Measurements from ENCODE around the gene PTPRJ. TPM values are rescaled to one million over a fixed set of nuclear protein-coding genes. Genes with fewer than 3 reads are reported as not detected.

The PTPRJ gene
- total and polyA plus RNA-seq, 2 experiments from 2014 or later: 9.3 to 16.4 TPM

GRCh38 chr11:48044577-48044976 lies 64.2 kb downstream of the PTPRJ start:
- H2AFZ ChIP-seq: no peak overlapping the region
- H3K27me3 ChIP-seq: no peaks in the 10 kb centered on the region
- H3K9me3 ChIP-seq (ENCODE audit: low read depth): no peaks in the 10 kb centered on the region
- TF ChIP-seq EZH2phosphoT487 (IDR thresholded peaks at IDR 0.05; ENCODE audit: low read depth, severe bottlenecking, unreplicated experiment) (no peak), CTCF (IDR thresholded peaks at IDR 0.05; ENCODE audit: poor library complexity) (no peak), EZH2 (IDR thresholded peaks at IDR 0.05; ENCODE audit: borderline replicate concordance) (no peak)
- H3K4me2 ChIP-seq: no peak overlapping the region
- no peaks in the 10 kb centered on the region for H4K20me1 ChIP-seq (ENCODE audit: insufficient read depth, poor library complexity, severe bottlenecking)
- H3K79me2 ChIP-seq: peaks cover 50% of the 10 kb centered on the region
- H3K9me2 ChIP-seq (replicated peaks; ENCODE audit: insufficient read depth): no peaks in the 10 kb centered on the region
- H3K36me3 ChIP-seq (replicated peaks; ENCODE audit: insufficient read depth, low read depth): no peaks in the 10 kb centered on the region
- no peak overlapping the region for H3K27ac ChIP-seq
- H3K4me1 ChIP-seq (ENCODE audit: insufficient read depth): peaks cover 2% of the 10 kb centered on the region
- no peak for DNase-seq (ENCODE audit: low spot score)
- WGBS (ENCODE audit: low lambda C conversion rate, missing lambda C conversion rate): 97% methylated on average over 7 of the region's 7 CpGs
- H3K4me3 ChIP-seq: no peak overlapping the region

DNA sequence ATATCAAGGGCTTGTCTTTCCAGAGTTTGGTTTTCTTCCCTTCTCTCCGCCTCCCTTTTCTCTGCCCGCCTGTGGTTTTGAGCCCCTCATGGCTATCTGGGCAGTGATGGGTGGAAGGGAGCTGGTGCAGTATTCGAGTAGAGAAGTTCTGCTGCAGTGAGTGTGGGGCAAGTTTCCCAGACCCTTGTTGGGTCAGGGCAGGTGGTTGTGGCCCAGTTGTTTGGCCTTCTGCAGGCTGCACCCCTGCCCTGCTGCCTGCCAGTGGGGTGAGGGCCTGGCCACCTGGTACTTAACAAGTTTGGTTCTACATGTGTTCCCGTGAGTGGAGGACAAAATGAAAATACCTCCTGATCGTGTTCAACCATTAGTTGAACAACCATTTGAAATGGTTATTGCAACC lies 65.2 kb downstream of the PTPRJ start:
- H2AFZ ChIP-seq: no peak overlapping the region
- no peaks in the 10 kb centered on the region for H3K9me2 ChIP-seq (replicated peaks; ENCODE audit: insufficient read depth)
- 94% methylated on average over 5 of the region's 5 CpGs for WGBS (ENCODE audit: low lambda C conversion rate, missing lambda C conversion rate)
- no peaks in the 10 kb centered on the region for H3K9me3 ChIP-seq (ENCODE audit: low read depth)
- H3K27me3 ChIP-seq: no peaks in the 10 kb centered on the region
- no peak for DNase-seq (ENCODE audit: low spot score)
- H3K79me2 ChIP-seq: peaks cover 50% of the 10 kb centered on the region
- no peaks in the 10 kb centered on the region for H4K20me1 ChIP-seq (ENCODE audit: insufficient read depth, poor library complexity, severe bottlenecking)
- no peak overlapping the region for H3K4me2 ChIP-seq
- H3K4me3 ChIP-seq: no peak overlapping the region
- TF ChIP-seq CTCF (IDR thresholded peaks at IDR 0.05; ENCODE audit: poor library complexity): no peak
- no peak for TF ChIP-seq EZH2 (IDR thresholded peaks at IDR 0.05; ENCODE audit: borderline replicate concordance)
- TF ChIP-seq EZH2phosphoT487 (IDR thresholded peaks at IDR 0.05; ENCODE audit: low read depth, severe bottlenecking, unreplicated experiment): no peak
- no peak overlapping the region for H3K27ac ChIP-seq
- H3K36me3 ChIP-seq (replicated peaks; ENCODE audit: insufficient read depth, low read depth): no peaks in the 10 kb centered on the region
- H3K4me1 ChIP-seq (ENCODE audit: insufficient read depth): peaks cover 4% of the 10 kb centered on the region

DNA sequence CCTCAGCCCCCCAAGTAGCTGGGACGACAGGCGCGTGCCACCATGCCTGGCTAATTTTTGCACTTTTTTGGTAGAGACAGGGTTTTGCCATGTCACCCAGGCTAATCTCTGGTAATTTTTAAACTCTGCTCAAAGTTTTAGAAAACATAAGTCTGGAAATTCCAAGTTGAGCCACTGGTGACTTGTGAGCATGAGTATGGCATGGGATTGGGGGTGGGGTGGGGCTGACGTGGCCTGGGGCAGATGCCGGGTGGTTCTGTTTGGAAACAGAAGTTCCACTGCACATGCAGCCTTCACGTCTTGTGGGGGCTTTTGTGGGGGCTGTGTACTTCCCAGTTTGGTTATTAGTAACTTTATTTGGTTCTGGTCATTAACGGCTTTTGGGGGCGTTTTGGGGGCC lies 67.3 kb downstream of the PTPRJ start:
- Histone ChIP-seq H2AFZ (no peak overlapping the region), H3K4me3 (no peak overlapping the region), H3K36me3 (replicated peaks; ENCODE audit: insufficient read depth, low read depth) (no peaks in the 10 kb centered on the region), H3K4me2 (no peak overlapping the region), H3K9me2 (replicated peaks; ENCODE audit: insufficient read depth) (no peaks in the 10 kb centered on the region), H3K27ac (peak overlapping the region; percentile 81), H3K9me3 (ENCODE audit: low read depth) (no peaks in the 10 kb centered on the region), H4K20me1 (ENCODE audit: insufficient read depth, poor library complexity, severe bottlenecking) (no peaks in the 10 kb centered on the region), H3K4me1 (ENCODE audit: insufficient read depth) (peaks cover 12% of the 10 kb centered on the region), H3K27me3 (no peaks in the 10 kb centered on the region), H3K79me2 (peaks cover 59% of the 10 kb centered on the region)
- TF ChIP-seq EZH2phosphoT487 (IDR thresholded peaks at IDR 0.05; ENCODE audit: low read depth, severe bottlenecking, unreplicated experiment): no peak
- no peak for TF ChIP-seq EZH2 (IDR thresholded peaks at IDR 0.05; ENCODE audit: borderline replicate concordance)
- no peak for TF ChIP-seq CTCF (IDR thresholded peaks at IDR 0.05; ENCODE audit: poor library complexity)
- 72% methylated on average over 8 of the region's 8 CpGs for WGBS (ENCODE audit: low lambda C conversion rate, missing lambda C conversion rate)
- DNase-seq (ENCODE audit: low spot score): peak; percentile 42

DNA sequence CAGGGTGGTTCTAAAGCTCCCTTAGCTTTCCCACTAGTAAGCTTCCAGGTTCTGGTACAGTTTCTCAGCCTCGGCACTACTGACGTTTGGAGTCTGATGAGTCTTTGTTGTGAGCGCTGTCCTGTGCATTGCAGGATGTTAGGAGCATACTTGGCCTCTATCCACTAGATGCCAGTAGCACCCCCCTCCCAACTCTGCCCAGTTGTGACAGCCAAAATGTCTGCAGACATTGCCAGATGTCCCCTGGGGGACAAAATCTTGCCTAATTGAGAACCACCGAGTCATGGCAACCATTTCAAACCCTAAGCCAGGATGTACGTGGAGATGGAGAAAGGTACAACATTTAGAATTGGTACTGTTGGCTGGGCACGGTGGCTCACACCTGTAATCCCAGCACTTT lies 68.7 kb downstream of the PTPRJ start:
- Histone ChIP-seq H3K36me3 (replicated peaks; ENCODE audit: insufficient read depth, low read depth) (no peaks in the 10 kb centered on the region), H3K9me3 (ENCODE audit: low read depth) (no peaks in the 10 kb centered on the region), H3K4me1 (ENCODE audit: insufficient read depth) (peaks cover 14% of the 10 kb centered on the region), H3K27ac (peak overlapping the region; percentile 81), H3K4me2 (no peak overlapping the region), H3K79me2 (peaks cover 56% of the 10 kb centered on the region), H2AFZ (no peak overlapping the region), H3K4me3 (no peak overlapping the region), H3K9me2 (replicated peaks; ENCODE audit: insufficient read depth) (no peaks in the 10 kb centered on the region), H4K20me1 (ENCODE audit: insufficient read depth, poor library complexity, severe bottlenecking) (no peaks in the 10 kb centered on the region), H3K27me3 (no peaks in the 10 kb centered on the region)
- no peak for DNase-seq (ENCODE audit: low spot score)
- 86% methylated on average over 6 of the region's 6 CpGs for WGBS (ENCODE audit: low lambda C conversion rate, missing lambda C conversion rate)
- TF ChIP-seq CTCF (IDR thresholded peaks at IDR 0.05; ENCODE audit: poor library complexity) (no peak), EZH2 (IDR thresholded peaks at IDR 0.05; ENCODE audit: borderline replicate concordance) (no peak), EZH2phosphoT487 (IDR thresholded peaks at IDR 0.05; ENCODE audit: low read depth, severe bottlenecking, unreplicated experiment) (no peak)

All from hepatocyte (in vitro differentiated cells).